Measurements from ENCODE around the gene AKT1S1.

The AKT1S1 gene

DNA sequence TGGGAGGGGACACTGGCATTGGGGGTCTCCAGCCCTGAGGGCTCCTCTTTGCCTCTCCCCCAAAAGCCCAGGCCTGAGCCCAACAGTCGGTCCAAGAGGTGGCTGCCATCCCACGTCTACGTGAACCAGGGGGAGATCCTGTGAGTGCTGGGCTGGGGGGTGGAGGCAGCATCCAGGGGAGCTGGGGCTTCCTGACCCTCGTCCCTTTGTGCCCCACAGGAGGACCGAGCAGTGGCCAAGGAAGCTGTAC lies 19.4 kb downstream of the AKT1S1 start:
- FAIRE-seq = no peak
- DNase-seq (ENCODE audit: extremely low spot score, insufficient read length, low read depth) = no peak

DNA sequence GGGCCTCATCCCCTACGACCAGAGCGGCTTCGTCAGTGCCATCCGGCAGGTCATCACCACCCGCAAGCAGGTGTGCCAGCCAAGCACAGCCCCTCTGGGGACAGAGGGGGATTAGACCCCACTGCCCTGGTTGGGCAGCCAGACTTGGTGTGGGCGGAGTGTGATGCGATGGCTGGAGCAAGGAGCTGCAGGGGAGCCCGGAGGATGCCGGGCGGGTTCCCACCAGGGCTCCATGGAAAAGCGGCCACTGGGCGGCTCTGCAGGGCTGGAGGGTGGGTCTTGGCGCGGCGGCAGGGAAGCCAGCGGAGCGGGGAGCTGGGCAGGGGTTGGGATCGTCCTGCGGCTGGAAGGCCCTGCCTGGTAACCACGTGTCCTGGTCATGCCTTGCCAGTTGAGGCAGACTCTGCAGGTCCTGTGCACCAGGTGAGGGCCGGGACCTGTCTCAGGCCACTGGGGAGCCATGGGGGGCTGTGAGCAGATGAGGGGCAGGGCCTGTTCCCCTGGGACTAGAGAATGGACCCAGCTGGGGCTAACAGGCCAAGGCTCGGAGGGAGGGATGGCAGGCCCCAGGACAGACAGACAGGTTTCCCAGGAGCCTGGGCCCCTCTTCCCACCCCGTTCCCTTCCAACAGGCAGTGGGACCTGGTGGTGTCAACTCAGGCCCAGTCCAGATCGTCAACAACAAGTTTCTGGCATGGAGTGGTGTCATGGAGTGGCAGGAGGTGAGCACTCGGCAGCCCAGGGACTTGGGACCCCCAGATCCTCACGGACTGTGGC lies 19.9 kb downstream of the AKT1S1 start:
- DNase-seq (ENCODE audit: extremely low spot score, insufficient read length, low read depth) = no peak
- no peak for FAIRE-seq

DNA sequence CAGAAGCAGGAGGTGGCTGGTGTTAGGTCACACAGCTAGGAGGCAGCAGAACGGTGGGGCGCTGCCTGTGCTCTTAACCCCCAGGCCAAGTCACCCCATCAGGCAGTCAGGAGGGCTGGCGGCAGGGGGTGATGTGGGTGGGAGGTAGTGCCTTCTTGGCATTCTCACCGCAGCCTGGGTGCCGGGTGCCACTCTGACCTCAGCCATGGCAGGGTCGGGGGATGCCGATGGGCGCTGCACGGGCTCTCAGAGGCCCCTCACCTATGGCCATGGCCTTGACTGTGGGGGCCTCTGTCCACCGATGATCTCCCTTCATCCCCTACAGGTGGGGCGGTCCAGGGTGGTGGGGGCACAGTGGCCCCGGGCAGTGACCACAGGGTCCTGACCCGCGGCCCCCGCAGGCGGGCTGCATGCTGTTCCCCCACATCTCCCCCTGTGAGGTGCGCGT lies 20.6 kb downstream of the AKT1S1 start:
- FAIRE-seq = no peak
- DNase-seq (ENCODE audit: extremely low spot score, insufficient read length, low read depth) = no peak

DNA sequence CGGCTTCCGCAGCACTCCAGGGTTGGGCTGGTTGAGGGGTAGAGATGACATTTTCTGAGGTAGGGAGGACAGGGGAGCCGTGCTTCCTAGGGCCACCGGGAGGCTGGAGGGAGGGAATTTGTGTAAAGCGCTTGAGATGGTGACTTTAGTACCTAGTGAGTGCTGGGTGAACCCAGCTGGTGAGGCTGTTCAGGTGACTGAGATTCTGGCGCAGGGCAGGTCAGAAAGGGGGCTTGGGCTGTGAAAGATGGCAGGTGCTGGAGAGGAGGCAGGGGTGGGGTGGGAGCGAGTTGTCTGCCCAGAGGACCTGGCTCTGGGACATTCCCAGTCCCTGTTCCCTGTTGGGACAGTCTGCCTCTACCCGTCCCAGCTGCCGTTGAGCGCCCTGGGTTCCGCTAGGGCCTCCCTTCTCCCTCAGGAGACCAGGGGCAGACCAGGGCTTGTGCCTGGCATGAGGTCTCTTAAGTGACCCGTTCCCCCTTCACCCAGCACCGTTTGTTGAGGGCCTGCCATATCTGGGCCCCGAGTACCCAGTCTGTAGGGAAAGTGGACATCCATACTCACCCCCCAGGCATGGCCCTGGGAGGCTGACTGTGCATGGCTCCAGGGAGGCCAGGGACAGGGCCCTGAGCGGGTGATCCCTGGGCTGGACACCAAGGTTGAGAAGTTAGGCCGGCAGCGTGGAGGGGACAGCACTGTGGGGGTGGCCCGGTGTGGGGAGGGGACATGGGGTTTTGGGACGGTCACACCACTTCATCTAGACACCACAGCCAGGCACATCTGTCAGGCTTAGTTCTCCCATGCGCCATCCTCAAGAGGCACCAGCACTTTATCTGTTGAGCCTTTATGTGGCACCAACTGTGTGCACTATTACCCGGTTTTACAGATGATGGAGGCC lies 21.2 kb downstream of the AKT1S1 start:
- no peak for DNase-seq (ENCODE audit: extremely low spot score, insufficient read length, low read depth)
- no peak for FAIRE-seq

DNA sequence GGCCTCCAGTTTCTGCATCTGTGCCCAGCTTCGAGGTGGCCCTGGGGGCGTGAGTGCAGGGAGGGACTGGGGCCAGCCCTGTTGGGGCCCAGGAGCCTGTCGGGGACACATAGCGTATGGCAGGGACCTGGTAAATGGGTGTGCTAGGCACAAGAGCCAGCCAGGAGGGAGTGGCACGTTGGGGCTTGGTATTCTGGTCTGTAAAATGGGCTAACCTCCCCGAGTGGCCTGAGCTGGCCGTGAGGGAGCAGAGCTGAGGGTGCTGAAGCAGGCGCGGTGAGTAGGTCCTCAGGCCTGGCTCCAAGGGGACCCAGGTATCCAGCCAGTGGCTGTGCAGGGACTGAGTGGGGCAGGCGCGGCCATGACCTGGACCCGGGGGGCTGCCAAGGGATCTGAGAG lies 21.9 kb downstream of the AKT1S1 start:
- DNase-seq (ENCODE audit: extremely low spot score, insufficient read length, low read depth) (no peak), FAIRE-seq (no peak)

DNA sequence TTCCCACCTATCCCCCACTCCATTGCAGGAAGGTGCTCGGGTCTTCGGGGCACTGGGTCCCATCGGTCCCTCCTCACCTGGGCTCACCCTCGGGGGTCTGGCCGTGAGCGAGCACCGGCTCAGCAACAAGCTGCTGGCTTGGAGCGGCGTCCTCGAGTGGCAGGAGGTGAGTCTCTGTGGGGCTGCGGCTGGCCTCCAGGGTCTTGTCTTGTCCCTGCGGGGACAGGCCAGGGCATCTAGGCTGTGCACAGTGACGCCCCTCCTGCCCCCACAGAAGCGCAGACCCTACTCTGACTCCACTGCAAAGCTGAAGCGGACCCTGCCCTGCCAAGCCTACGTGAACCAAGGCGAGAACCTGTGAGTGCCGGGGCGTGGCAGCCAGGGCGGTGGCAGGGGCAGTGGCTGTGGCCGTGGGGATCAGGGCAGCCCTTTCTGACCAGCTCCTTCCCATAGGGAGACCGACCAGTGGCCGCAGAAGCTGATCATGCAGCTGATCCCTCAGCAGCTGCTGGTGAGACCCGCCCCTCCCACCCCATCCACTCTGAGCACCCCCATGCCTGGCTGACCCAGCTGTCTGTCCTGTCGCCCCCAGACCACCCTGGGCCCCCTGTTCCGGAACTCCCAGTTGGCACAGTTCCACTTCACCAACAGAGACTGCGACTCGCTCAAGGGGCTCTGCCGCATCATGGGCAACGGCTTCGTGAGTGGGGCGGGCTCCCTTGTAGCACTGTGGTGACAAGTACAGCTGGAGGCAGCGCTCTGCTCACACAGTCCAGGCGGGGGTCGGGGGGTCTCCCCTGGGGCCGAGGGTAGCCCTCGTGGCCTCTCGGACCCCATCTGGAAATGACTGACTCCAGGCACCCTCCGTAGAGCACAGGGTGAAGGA lies 22.5 kb downstream of the AKT1S1 start:
- no peak for DNase-seq (ENCODE audit: extremely low spot score, insufficient read length, low read depth)
- no peak for FAIRE-seq

DNA sequence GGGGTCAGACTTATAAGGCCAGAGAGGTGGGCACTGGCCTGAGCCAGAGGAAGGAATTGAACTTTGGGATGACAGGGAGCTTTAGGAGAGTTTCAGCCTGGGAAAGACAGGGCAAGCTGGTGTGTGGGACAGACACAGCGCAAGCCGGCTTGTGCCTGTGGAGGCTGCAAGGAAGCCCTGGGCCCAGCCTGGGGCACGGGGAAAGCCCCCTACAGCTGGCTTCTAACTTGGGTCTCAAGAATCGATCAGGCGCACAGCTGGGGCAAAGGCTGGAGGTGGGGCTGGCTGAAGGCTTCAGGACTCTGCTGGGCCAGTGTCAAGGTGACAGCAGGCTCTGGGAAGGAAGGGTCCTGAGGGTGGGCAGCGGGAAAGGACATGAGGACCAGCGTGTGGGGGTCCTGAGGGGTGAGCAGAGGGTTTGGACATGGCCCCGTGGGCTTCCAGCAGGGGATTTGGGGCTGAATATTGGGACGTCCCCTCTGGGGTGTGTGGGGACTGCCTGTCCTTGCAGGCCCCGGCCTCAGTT lies 23.2 kb downstream of the AKT1S1 start:
- DNase-seq (ENCODE audit: extremely low spot score, insufficient read length, low read depth) (no peak), FAIRE-seq (no peak)

DNA sequence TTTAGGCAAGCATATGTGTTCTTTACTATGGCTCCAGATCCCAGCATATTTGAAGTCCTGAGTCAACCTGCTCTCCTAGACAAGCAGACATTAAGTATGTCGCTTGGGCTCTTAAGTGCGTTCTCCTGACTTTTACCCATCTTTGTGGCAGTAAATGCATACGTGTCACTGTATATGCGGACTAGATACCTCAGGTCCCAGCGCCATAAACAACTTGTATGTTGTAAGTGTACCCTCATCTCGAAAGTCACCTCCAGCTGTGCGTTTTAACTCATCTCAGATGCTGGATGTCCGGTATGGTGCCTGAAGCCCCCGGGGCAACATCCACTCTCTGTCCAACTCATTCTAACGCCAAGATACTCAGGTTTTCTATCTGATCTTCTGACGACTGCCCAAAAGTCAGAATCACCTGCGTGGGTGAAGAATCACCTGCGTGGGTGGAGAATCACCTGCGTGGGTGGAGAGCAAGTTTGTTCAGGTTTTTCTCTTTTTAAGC lies 24.5 kb downstream of the AKT1S1 start:
- DNase-seq (ENCODE audit: extremely low spot score, insufficient read length, low read depth) (no peak), FAIRE-seq (no peak)

DNA sequence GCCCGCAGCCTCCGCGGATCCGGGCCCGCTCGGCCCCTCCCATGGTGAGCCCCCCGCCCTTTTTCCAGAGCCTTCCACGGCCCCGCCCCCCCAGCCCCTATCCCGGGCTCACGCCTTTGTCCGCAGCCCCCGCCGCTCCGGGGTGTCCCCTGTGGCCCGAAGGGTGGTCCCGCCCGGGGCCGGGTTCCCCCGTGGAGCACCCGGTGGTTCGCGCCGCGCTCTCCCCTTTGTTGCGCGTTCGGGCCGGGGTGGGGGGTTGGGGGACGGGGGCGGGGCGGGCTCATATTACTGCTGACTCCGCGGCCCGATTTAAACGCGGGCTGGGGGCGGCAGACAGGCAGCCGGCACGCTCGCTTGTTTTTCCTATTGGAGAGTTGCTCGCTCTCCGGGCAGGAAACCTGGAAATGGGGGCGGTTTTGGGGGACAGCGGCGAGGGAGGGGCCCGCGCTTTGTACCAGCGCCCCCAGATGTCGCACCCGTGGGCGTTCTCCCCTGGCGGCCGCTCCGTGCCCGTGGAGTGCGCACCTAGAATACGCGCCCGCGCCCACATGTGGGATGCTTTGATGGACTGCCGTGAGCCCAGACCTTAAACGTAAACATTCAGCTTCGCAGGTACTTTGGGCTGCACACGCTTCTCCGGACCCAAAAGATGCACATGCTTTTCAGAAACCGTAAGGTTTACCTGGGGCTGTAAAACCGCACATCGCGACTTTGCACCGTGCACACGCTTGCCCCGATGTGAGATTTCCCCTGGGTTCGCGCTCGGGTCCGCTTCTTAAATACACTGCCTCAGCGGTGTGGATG lies 25.5 kb downstream of the AKT1S1 start:
- no peak for FAIRE-seq
- no peak for DNase-seq (ENCODE audit: extremely low spot score, insufficient read length, low read depth)

DNA sequence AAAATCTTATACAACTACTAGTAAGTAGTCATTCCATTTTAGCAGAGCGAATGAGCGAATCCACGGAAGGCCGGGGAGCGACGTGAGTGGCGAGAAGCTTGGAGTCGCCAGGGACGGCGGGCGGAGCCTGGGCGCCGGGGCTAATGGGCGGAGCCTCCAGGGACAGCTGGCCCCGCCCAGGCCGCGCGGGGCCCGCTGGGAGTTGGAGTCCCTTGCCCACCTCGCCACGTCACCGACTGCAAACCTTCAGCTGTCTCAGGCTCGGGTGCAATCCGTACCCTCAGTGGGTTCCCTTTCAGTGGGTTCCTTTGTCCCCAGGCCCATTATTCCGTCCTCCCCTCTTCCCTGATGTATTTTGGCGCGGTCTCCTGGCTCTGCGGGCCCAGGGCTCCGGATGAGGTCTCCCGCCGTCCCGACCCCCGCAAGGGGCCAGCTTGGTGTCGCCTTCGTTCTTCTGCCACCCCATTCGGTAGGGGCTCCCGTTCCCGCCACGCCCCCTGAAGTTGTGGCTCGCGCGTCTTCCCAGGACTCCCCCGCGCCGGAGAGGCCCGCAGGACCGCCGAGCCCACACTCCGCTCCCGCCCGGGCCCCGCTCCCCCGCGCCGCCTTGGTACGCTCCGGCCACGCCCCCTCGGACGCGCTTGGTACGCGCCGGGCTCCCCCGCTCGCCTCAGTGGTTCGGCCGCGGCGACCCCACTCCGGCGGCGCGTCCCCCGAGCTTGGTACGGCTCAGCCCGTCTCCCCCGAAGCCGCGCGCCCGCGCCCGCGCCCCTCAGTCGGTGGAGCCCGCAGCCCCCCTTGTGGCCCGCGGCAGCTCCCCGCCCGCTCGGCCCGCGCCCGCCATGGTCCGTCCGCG lies 26.4 kb downstream of the AKT1S1 start, which contains the start of gene PTOV1:
Gene PTOV1, plus strand, starts transcription at position 673 of the 856 bp plus-strand sequence.
- peak; percentile 94 for DNase-seq (ENCODE audit: extremely low spot score, insufficient read length, low read depth)
- FAIRE-seq = peak; percentile 80

DNA sequence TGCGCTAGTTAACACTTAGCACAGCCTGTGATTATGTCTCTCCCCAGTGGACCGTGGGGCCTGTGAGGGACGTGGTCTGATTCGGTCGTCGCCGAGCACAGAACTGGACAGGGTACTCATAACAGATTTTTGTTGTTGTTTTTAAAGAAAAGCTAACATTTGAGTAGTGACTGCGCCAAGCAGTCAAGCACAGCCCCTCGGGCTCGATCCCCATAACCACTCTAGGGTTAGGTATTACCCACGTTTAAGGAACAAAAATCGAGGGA lies 27.0 kb downstream of the AKT1S1 start:
- FAIRE-seq (no peak), DNase-seq (ENCODE audit: extremely low spot score, insufficient read length, low read depth) (no peak)

DNA sequence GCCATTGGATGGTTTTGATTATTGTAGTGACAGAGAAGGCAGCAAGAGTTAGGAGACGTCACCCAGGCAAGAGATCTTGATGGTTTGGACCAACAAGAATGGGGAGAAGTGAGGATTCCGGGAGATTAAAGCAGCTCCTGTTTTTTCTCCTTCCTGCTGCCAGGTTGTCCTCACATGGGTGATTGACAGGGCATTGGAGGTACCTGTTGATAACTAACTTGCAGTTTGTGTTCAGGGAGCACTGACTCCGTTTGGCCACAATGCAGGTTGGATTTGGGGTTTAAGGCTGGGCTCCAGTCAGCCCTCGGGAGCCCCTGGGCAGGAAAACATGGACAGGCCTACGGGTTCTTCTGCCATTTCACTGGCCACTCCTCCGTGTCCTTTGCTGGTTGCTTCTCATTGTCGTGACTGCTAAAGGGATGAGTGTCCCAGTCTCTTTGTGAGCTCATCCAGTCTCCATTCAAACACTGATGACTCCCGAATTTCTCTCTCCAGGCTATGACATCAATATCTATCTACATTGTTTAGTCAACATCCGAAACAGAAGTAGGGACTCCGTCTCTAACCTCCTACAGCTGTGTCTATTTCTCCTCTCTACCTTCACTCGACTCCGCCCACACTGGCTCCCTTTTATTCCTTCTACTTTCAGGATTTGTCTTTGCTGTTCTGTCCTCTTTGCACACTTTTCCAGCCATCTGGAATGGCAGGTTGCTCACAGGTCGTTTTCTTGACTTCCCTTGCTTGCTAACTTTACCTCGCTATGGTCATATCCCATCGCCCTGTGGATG lies 27.5 kb downstream of the AKT1S1 start:
- DNase-seq (ENCODE audit: extremely low spot score, insufficient read length, low read depth) = no peak
- FAIRE-seq = no peak

DNA sequence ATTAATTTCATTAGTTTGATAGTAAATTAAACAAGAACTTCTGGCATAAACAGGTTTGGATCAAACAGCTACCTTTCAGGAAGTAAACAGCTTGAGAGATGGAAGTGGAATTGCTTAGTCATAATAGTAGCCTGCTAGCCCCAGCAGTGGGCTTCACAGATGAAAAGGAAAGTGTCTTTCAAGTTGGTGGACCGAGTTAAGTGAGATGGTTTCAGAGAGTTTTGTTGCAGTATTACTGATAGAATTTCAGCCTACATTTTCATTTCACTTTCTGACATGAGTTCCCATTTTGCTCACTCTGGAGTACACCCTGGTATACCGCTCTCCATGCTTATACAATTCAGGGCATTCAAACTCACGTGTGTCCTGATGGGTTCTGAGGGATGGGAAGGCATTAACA lies 28.2 kb downstream of the AKT1S1 start:
- no peak for FAIRE-seq
- no peak for DNase-seq (ENCODE audit: extremely low spot score, insufficient read length, low read depth)

DNA sequence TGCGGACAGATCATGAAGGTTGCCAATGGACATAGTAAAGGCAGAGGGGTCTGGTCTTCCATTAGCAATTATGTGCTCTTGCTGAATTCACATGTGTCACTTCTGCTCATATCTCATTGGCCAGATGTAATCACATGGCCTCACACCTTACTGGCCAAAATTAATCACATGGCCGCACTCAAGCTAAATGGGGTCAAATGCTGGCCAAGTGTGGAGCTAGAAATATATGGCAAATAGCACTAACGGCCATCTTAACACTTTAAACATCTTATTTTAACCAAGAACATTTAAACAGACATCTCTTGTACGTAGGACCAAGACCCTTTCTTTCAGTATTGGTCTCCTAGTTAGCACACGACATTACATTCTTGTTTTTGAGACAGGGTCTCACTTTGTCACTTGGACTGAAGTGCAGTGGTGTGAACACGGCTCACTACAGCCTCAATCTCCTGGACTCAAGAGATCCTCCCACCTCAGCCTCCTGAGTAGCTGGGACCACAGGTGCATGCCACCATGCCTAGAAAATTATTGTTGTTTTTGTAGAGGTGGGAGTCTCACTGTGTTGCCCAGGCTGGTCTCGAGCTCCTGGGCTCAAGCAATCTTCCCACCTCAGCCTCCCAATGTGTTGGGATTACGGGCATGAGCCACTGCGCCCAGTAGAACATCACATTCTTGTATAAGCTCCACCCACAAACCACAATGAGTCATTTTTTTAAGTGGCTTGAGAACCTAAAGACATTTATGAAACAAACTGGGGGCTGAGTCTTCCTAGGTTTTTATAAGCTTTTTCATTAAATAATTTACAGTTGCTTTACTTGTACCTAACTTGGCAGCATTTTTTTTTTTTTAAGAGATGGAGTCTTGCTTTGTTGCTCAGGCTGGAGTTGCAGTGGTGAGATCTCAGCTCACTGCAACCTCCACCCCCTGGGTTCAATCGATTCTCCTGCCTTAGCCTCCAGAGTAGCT lies 29.1 kb downstream of the AKT1S1 start:
- FAIRE-seq (no peak), DNase-seq (ENCODE audit: extremely low spot score, insufficient read length, low read depth) (no peak)

DNA sequence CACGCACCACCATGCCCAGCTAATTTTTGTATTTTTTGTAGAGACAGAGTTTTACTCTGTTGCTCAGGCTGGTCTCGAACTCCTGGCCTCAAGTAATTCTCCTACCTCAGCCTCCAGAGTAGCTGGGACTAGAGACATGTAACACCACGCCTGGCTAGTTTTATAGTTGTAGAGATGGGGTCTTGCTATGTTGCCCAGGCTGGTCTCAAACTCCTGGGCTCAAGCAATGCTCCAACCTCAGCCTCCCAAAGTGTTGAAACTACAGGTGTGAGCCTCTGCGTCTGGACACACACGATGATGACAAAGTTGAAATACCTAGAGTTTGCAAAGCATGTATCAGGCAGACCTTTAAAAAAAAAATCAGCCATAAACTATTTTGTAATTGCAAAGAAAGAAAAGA lies 30.7 kb downstream of the AKT1S1 start:
- no peak for DNase-seq (ENCODE audit: extremely low spot score, insufficient read length, low read depth)
- FAIRE-seq = no peak

DNA sequence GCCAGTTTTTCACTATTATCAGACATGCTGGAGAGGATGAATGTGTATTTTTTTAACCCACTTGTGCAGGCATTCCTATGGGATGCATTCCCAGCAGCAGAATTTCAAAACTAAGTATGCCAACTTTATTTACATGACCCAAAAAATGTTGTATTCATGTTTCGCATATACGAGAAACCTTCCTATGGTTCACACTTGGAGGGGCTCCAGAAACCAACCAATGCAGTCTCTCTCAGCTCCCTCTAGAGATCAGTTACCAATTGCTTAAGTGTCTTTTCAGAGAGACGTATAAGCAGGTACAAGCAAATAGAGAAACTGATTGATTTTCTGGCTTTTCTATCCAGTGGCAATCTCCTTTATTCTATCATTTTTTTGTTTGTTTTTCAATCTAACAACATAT lies 31.7 kb downstream of the AKT1S1 start:
- FAIRE-seq (no peak), DNase-seq (ENCODE audit: extremely low spot score, insufficient read length, low read depth) (no peak)

Measured in GM18507 (cell line).